Spleen (tissue), 11 donors: Measurements from ENCODE around the gene TUBB1. TPM values are rescaled to one million over a fixed set of nuclear protein-coding genes. Genes with fewer than 3 reads are reported as not detected.
A peak's percentile ranks its signal among the peaks of the same experiment; 100 is the strongest.

Experiments
- DNase-seq: peaks from one replicate; pipeline ENCODE4 v3.0.0-alpha.2; 2020
- H3K27ac ChIP-seq, 8 donors: fragments of 200-600 bp; sonication (generic) in 7 of 8; 1 replicate in 4 of 8; 2 replicates in 4 of 8; pipeline versions ENCODE4 v1.5.0 to v1.8.0; 2016 to 2021; ENCODE audit warnings: inconsistent platforms in 4 of 8, mild to moderate bottlenecking in 4 of 8, moderate library complexity in 1 of 8
- H3K27me3 ChIP-seq, 7 donors: fragments of 200-600 bp; sonication (generic) in 6 of 7; replicated peaks in 1 of 7; 1 replicate in 4 of 7; 2 replicates in 3 of 7; pipeline versions ENCODE4 v1.5.0 to v1.8.0; 2016 to 2021; ENCODE audit warnings: inconsistent platforms in 3 of 7, mild to moderate bottlenecking in 1 of 7
- H3K36me3 ChIP-seq, 6 donors: fragments of 200-600 bp; sonication (generic) in 5 of 6; 1 replicate in 4 of 6; 2 replicates in 2 of 6; pipeline versions ENCODE4 v1.5.0 to v1.8.0; 2016 to 2021; ENCODE audit warnings: inconsistent platforms in 2 of 6
- H3K4me1 ChIP-seq, 6 donors: fragments of 200-600 bp; sonication (generic) in 5 of 6; 1 replicate in 3 of 6; 2 replicates in 3 of 6; pipeline versions ENCODE4 v1.5.0 to v1.8.0; 2016 to 2021; ENCODE audit warnings: inconsistent platforms in 3 of 6
- H3K4me3 ChIP-seq, 8 donors: fragments of 200-600 bp; sonication (generic) in 7 of 8; 1 replicate in 4 of 8; 2 replicates in 4 of 8; pipeline versions ENCODE4 v1.5.0 to v1.8.0; 2016 to 2021; ENCODE audit warnings: inconsistent platforms in 4 of 8, mild to moderate bottlenecking in 4 of 8, moderate library complexity in 2 of 8
- H3K9me3 ChIP-seq, 8 donors: fragments of 200-600 bp; sonication (generic) in 7 of 8; 1 replicate in 4 of 8; 2 replicates in 4 of 8; pipeline versions ENCODE4 v1.5.0 to v1.8.0; 2016 to 2021; ENCODE audit warnings: inconsistent platforms in 4 of 8
- CTCF ChIP-seq, 11 experiments: fragments of 200-600 bp in 7 of 11; fragments of 450-650 bp in 4 of 11; sonication (generic) in 4 of 11; IDR thresholded peaks in 8 of 11; conservative IDR thresholded peaks in 3 of 11; 1 replicate in 7 of 11; 2 replicates in 4 of 11; pipeline versions ENCODE4 v1.4.0 to v1.8.0; 2016 to 2021; ENCODE audit warnings: antibody characterized with exemption in 11 of 11, inconsistent platforms in 4 of 11, mild to moderate bottlenecking in 1 of 11
- POLR2A ChIP-seq, 3 donors: fragments of 450-650 bp; IDR thresholded peaks; one replicate each; pipeline ENCODE4 v1.5.1; 2017; ENCODE audit warnings: antibody characterized with exemption in 3 of 3, mild to moderate bottlenecking in 1 of 3
- POLR2AphosphoS5 ChIP-seq, 3 donors: sonication (generic); formaldehyde crosslinking; IDR thresholded peaks; one replicate each; pipeline ENCODE4 v1.5.1; 2017; ENCODE audit warnings: antibody characterized with exemption in 3 of 3
- WGBS, 5 donors: extraction: QIAGEN DNeasy Blood & Tissue Kit in 3 of 5; methylation state at CpG; one replicate each; pipeline versions ENCODE4 v1.1.5 to v1.1.7; 2013 to 2018; 5-methylcytosine and 5-hydroxymethylcytosine counted together
- intact Hi-C: fragments of 100-400 bp; cut with DNase I; formaldehyde crosslinking; loops from one replicate; pipeline ENCODE4 v1.15.0; 2023; ENCODE audit warnings: low total_unique reads
- polyA plus RNA-seq, 3 donors: library from polyadenylated mRNA; stranded (reverse); fragments of 200-250 nt; gene quantifications; one replicate each; pipeline ENCODE4 v1.2.1, GENCODE V29; 2013
- total RNA-seq, 7 donors: library from RNA; depleted of rRNA in 3 of 7; stranded (reverse); fragments of >200 nt in 3 of 7; fragmentation: NEBNext Ultra II Directional in 4 of 7; extraction: Animal tissue kit (Norgen Biotek cat#: 25700) in 4 of 7; gene quantifications; one replicate each; pipeline versions ENCODE4 v1.1.0 to v1.2.1, GENCODE V29; 2016 to 2021
- donor health status: healthy with polysubstance abuse.
- donor health status: DM: no; HTN: no; CAD: no; lungs with moderate emphysema.
- donor health status: DM: no; HTN: no; CAD: no.
- donor health status: Bipolar disorder and iron deficiency.
- donor health status: healthy.
- donor health status: DM: no; HTN: no; CAD: no.
- donor health status: DM: yes; HTN: yes; CAD: no.

TUBB1 gene
- total and polyA plus RNA-seq, 10 donors: 0.63 to 34.3 (median 19.7) TPM

- Histone ChIP-seq H3K36me3 (peaks cover 0 to 24% (median 9%) of the 10 kb centered on the region in 6 donors), H3K4me3 (peak within 1 kb of the TSS; percentile 62 to 89 (median 73)), H3K27me3 (no peaks in the 10 kb centered on the region), H3K9me3 (no peaks in the 10 kb centered on the region), H3K4me1 (peaks cover 32 to 97% (median 73%) of the 10 kb centered on the region in 6 donors), H3K27ac (peak within 1 kb of the TSS; percentile 88 to 99 (median 95))
- intact Hi-C loops: loop anchor here (10.0 kb wide), 1 partner anchor 112 kb away; no protein-coding TSS in a partner anchor
- TF ChIP-seq POLR2AphosphoS5 (IDR thresholded peaks at IDR 0.05) (peak; percentile 11 to 64 (median 63)), CTCF (IDR thresholded peaks at IDR 0.05 in 8 of 11, conservative IDR thresholded peaks at IDR 0.05 in 3 of 11) (no peak)
- 3 to 13% (median 3%) methylated on average over 19 to 82 of the region's 82 CpGs for whole genome bisulfite sequencing, 5 donors
- peak; percentile 94 for DNase-seq
Measured at GRCh38 chr20:59006864-59007664, 12.2 kb upstream of the TUBB1 start, which contains the start of gene CTSZ. Gene CTSZ, minus strand, starts transcription at chr20:59007254. Its CDS starts 126 bp downstream, at chr20:59007128.

GRCh38 chr20:59007665-59008511 lies 11.3 kb upstream of the TUBB1 start:
- intact Hi-C loops: loop anchor here (10.0 kb wide), 1 partner anchor 113 kb away; no protein-coding TSS in a partner anchor
- TF ChIP-seq POLR2AphosphoS5 (IDR thresholded peaks at IDR 0.05) (peak; percentile 53 to 64 (median 60)), CTCF (IDR thresholded peaks at IDR 0.05 in 8 of 11, conservative IDR thresholded peaks at IDR 0.05 in 3 of 11) (no peak)
- H3K9me3 ChIP-seq: no peaks in the 10 kb centered on the region
- DNase-seq: peak; percentile 94
- peak overlapping the region; percentile 62 to 89 (median 73) for H3K4me3 ChIP-seq
- H3K36me3 ChIP-seq: peaks cover 0 to 16% (median 5%) of the 10 kb centered on the region in 6 donors
- H3K27ac ChIP-seq: peak overlapping the region; percentile 88 to 99 (median 95)
- no peaks in the 10 kb centered on the region for H3K27me3 ChIP-seq
- 51 to 65% (median 53%) methylated on average over 19 to 24 of the region's 24 CpGs for WGBS, 5 donors
- peaks cover 32 to 90% (median 65%) of the 10 kb centered on the region in 6 donors for H3K4me1 ChIP-seq

GRCh38 chr20:59008715-59009336 lies 10.4 kb upstream of the TUBB1 start:
- H3K4me3 ChIP-seq: no peak overlapping the region
- peaks cover 0 to 7% (median under 1%) of the 10 kb centered on the region in 6 donors for H3K36me3 ChIP-seq
- no peaks in the 10 kb centered on the region for H3K9me3 ChIP-seq
- H3K4me1 ChIP-seq: peaks cover 24 to 86% (median 56%) of the 10 kb centered on the region in 6 donors
- no peak for TF ChIP-seq POLR2A (IDR thresholded peaks at IDR 0.05)
- TF ChIP-seq POLR2AphosphoS5 (IDR thresholded peaks at IDR 0.05): no peak
- no peak for TF ChIP-seq CTCF (IDR thresholded peaks at IDR 0.05 in 8 of 11, conservative IDR thresholded peaks at IDR 0.05 in 3 of 11)
- H3K27me3 ChIP-seq: no peaks in the 10 kb centered on the region
- WGBS, 5 donors: 87 to 91% (median 89%) methylated on average over 5 to 8 of the region's 8 CpGs
- H3K27ac ChIP-seq: peak overlapping the region in 5 of 8 donors; percentile 88 to 99 (median 97)
- intact Hi-C loops: loop anchor here (10.0 kb wide), 1 partner anchor 114 kb away; no protein-coding TSS in a partner anchor
- no peak for DNase-seq
